GM19193 (cell line): ENCODE results near the gene VCAM1.

Experiments
- POLR2A ChIP-seq: IDR thresholded peaks from 4 replicates; pipeline ENCODE4 v1.6.1; 2011; ENCODE audit not compliant: insufficient read depth, insufficient read length; ENCODE audit errors: extremely low read depth

VCAM1 gene

DNA sequence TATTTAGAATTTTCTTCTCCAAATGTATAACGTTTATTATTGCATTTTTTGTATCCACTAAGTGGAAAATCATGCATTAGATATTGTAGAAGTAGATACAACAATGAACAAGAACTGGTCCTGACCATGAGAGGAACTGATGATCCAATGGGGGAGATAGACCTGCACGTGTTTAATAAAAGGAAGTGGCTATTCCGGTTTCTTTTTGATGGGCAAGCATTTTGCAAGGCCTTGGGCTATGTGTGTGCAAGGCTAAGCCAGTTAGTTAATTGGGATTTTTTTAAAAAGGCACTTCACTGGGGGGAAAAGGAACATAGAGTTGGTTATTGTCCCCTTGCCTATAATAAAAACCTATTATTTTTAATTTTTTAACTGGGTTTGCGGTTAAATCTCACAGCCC is 961 bp upstream of the VCAM1 start:
- TF ChIP-seq POLR2A, result no peak

DNA sequence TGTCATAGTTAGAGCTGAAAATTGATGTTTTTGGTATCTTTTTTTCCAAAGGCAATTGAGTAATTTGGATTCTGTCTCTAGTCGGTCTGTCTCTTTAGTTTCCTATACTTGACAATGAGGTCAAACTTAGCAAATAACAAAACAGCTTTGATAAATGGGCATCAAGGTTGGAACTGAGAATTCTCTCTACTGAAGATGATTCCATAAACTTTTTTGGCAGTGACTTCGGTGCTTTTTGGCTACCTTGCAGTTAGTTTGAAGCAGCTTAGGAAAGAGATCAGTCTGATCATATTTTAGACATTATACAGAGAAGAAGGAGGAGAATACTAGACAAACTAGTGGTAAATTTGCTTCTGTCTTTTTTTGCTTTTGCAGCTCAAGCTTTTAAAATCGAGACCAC is 559 bp downstream of the VCAM1 start:
- TF ChIP-seq POLR2A, result no peak

DNA sequence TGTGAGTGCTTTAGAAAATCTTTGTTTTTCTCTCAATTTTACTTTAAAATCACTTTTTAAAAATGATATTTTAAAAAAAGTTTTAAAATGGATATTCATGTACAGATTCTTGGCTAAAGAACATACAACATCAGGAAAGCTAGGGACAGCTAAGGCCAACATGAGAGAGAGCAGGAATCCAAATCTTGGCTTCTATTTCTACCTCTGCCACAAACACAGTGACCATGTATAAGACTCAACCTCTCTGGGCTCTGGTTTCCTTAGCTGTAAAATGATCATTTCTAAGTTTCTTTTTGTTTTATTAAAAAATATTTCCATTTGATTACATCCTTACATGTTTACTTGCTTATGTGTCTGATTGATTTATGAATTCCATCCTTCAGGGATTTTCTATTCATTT is 1.2 kb downstream of the VCAM1 start:
- TF ChIP-seq POLR2A, result no peak

DNA sequence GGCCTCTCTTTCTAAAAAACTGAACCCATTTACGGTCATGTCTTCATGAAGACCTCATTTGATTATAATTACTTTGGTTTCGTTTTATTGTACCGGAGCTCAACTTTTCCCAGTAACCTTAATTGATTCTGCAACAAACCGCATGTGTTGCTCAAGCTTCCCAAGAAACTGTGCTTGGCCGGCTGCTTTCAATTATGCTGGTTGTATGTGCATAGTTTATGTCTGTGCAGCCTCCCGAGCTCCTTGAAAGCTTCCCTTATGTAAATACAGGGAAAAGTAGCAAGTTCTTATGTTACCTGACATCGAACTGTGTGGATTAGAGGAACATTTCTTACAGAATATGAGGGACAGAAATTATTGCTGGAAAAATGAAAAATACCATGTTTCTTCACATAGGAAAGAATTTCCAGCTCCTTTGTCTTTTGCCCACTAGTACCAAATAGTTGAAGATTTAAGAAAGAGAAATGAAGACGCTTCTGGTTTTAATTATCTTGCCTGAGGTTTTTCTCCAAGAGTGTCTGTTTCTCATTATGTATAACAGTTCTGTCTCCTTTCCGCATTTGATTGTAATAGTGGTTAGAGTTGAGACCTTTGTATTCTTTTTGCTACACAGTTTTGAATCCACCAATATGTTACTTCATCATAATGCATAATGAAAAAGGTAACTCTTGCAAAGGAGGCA is 2.1 kb downstream of the VCAM1 start:
- no peak for TF ChIP-seq POLR2A

DNA sequence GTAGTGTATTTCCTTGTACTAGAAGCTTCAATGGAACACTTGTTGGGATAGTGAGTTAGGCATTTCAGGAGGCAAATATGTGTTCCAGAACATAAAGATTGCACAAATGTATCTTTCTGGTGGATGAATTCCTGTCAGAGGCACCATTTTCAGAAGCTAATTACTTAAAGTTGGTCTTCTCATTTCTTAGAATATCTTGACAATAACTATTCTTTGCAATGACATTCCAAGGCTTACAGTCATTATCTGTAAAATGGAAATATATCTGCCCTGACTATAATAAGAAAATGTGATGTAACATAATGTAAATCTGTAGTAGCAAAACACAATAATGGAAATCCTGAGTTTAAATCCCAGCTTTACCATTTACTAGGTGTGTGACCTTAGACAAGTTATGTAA is 2.7 kb downstream of the VCAM1 start:
- no peak for TF ChIP-seq POLR2A

DNA sequence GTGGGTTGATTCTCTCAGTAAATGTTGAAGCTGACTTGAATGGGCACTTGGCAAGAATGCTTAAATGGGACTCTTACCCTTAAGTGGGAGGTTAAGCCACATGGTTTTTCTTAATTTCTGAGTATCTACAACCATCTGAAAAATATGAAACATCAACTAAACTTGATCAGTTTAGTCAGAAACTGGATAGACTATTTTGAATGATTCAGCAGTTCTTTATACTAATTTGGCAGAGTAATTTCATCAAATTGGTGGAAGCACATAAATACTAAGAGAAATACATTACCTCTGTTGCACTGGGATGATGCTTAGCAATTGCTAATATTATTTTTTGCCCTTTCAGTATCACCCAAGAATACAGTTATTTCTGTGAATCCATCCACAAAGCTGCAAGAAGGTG is 4.7 kb downstream of the VCAM1 start:
- no peak for TF ChIP-seq POLR2A

DNA sequence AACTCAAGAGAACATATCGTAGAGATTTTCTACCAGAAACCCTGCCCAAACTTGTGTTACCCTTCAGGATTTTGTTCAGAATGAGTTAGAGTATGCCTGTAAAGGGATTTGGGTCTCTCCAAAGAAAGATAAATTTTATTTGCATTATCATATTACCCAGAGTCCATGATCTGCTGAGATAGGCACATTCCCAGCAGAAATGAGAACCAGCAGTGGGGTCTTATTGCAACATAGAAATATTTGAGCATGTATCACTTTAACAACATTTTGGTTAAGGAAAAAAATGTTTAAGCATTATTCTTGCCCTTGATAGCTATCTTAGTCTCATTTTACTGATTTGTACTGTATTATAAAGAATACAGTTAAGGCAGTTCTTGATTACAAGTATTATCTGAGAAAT is 10.6 kb downstream of the VCAM1 start:
- no peak for TF ChIP-seq POLR2A

DNA sequence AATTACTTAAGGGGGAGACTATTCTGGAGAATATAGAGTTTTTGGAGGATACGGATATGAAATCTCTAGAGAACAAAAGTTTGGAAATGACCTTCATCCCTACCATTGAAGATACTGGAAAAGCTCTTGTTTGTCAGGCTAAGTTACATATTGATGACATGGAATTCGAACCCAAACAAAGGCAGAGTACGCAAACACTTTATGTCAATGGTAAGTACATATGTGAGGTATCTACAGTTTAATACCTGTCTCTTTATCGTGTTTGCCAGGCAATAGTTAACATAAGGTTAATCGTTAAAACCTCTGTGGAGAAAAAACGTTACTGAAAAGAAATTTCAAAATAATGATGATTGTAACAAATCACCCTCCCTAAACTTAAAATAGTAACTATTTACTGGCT is 11.8 kb downstream of the VCAM1 start:
- TF ChIP-seq POLR2A, result no peak

DNA sequence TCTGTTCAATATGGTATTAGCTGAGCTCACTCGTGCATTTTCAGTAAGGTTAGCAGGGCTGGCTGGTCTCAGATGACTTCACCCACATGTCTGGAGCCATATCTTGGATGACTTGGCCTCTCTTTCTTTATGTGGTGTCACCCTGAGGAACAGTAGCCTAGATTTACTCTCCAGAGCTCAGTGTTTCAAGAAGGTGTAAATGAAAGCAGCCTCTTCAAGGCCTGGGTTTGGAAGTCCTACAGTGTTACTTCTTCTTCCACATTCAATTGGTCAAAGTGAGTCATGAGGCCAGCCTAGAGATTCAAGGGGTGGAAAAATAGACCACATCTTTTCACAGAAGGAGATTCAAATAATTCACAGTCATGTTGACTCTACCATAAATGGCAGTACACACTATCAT is 12.2 kb downstream of the VCAM1 start:
- no peak for TF ChIP-seq POLR2A

DNA sequence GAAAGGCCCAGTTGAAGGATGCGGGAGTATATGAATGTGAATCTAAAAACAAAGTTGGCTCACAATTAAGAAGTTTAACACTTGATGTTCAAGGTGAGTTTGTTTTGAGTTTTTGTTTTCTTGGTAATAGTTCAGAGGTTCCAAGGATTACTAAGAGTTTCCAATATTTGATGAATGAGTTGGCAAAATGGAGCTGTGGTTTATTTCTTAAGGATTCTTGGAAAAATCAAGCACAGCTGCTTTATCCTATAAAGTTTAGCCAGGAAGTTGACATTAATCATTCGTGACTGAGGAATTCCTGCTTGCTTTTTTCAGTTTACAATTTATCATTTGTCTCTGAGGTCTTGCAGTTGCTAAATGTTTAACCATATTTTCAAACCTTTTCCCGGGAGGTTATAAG is 15.1 kb downstream of the VCAM1 start:
- no peak for TF ChIP-seq POLR2A

DNA sequence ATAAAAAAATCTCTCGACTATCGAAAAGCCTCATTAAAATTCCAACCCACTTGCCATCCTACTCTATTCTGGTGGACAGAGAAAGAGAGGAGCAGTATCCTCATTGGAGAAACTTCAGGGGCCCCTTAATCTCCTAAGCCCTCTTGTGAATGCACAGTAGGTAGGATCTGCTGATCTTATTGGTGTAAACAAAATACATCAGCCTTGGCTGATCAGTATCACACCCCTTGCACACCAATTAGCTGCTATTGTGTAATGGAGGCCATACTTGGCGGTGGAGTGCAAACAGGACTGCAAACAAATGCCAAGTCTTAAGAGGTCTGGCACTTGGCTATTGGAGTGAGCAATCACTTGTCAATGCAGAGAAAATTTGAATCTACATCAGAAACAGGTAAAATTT is 15.7 kb downstream of the VCAM1 start:
- no peak for TF ChIP-seq POLR2A

DNA sequence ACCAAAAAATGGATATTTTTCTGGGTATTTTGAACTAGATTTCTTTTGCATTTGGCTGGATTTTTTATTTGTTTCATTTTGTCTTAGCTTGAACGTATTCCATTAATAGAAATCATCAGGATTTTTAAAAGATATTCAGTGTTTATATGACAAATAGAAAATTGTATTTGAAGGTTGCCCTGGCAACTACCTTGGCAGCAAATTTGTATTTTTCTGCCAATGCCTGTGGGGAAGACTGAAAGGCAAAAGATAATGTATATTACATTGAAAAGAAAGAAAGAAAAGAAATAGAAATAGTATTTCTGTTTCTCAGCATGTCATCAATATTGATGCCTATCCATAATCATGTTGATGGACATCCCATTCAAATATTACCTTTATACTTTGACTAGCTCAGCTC is 16.8 kb downstream of the VCAM1 start:
- no peak for TF ChIP-seq POLR2A

DNA sequence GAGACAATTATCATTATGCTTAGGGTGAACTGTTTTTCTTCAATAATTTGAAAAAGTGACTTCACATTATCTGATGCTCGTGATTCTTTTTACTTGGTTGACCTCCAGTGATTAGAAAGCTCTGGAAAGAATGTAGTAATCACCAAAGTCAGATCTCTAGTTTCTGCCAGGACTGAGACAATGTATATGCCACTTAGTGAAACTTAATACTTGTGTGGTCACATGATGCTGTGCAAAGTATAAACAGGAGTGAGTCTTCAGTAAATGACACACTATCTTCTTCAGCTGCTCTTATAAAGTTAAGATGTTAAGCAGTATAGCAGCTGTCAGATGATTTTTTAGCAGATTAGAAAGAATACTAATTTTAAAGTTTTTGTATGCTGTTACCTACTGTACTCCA is 17.2 kb downstream of the VCAM1 start:
- TF ChIP-seq POLR2A, result no peak

DNA sequence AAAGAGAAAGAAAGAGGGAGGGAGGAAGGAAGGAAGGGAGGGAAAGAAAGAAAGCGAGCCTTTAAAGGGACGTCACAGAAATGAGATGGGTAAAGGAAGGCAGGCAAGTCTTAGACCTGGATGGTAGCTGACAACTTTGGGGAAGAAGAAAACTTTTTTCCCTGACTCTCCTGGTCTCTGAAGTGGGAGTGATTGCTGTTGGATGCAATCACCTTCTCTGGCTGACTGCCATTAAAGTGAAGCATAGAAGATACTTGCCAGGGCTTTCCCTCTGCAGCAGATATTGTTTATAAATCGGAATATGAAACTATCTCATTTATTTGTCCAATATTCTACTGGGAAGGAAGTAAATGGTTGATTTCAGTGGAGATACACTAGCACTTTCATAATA is 27.0 kb downstream of the VCAM1 start:
- no peak for TF ChIP-seq POLR2A

DNA sequence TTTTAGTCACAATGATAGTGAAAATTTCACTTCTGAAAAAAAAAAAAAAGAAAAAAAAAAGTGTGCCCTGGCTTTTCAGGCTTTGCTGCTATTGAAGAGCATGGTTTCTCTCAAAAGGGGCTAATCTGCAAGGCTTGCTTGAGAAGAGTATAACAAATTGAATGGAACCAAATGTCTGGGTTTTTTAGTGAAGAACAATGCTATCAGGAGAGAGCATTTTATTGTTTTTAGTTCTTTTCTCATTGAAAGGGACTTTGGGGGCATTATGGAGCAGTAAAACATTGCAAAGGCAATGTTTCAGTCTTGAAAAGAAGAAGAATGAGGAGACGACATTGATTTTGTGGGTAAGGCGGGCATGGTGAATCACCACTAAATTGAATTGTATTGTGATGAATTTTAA is 28.2 kb downstream of the VCAM1 start:
- TF ChIP-seq POLR2A, result no peak

DNA sequence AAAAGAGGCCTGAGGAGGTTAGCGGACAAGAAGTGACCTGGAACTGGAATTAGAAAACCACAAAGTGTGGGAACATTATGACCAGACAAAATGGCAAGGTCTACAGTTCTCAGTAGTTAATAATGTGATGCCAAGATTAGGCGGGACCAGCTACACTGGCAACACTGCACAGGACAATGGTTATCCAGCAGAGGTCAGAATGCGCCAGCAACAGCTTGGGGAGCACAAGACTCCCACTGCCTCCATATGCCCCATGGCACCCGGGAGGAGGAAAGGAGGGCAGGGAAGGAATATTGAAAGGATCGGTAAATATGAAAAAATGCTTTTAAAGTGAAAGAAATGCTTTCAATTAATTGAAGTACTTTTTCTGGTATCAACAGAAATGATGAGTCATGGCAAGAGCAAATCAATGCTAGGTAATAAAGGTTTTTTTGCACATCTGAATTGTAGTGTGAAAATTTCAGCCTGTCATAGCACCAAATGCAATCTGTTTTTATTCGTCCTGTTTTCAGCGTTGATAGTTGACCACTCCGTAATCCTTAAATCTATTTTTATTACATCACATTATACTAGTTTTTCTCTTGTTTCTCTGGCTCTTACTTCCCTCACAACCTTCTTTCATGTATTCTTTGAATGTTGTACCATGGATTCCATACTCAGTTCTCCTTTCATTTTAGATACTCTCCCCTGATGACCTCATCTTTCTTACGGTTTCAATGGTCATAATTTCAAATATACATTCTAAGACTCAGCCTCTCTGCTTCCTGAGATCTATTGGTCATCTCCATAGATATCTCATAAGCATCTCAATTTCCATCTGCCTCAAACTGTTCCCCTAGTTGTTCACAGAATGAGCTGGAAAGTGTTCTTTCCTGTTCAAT is 30.7 kb downstream of the VCAM1 start:
- no peak for TF ChIP-seq POLR2A
